Coronary artery (tissue), 2 donors: ENCODE data around the gene UFM1.

Experiments used
- DNase-seq: peaks from one replicate; pipeline ENCODE4 v3.0.0-alpha.2; 2017; ENCODE audit warnings: low spot score
- H3K27ac ChIP-seq, 2 donors: fragments of 200-600 bp; sonication (generic); one replicate each; pipeline ENCODE4 v1.5.1; 2016 to 2019
- H3K4me3 ChIP-seq: fragments of 200-600 bp; sonication (generic); 2 replicates; pipeline ENCODE4 v1.5.1; 2016; ENCODE audit warnings: mild to moderate bottlenecking, moderate library complexity
- TF ChIP-seq, protein P1 (sequence below): fragments of 200-600 bp; sonication (generic); IDR thresholded peaks from one replicate; pipeline ENCODE4 v1.5.1; 2019; ENCODE audit warnings: antibody characterized with exemption

Gene UFM1

DNA sequence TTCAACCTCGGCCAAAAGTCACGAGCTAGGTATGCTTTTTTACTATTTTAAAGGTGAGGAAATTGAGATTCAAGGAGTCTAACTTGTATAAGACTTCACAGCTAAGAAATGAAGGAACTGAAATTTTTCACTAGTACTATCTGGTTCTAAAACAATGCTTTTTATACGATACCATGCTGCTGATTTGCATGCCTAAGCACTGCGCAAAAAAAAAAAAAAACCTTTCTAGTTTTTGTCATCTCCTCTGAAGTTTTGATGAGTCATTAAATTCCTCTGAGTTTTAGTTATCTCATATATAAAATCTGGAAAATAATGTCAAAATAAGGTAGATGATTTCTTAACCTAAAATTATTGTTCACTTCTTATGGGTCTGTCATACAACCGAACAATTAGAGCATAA, 28.0 kb upstream of the UFM1 start:
- no peak overlapping the region for H3K4me3 ChIP-seq
- no peak overlapping the region for H3K27ac ChIP-seq
- DNase-seq: no peak
- TF ChIP-seq, protein P1, sequence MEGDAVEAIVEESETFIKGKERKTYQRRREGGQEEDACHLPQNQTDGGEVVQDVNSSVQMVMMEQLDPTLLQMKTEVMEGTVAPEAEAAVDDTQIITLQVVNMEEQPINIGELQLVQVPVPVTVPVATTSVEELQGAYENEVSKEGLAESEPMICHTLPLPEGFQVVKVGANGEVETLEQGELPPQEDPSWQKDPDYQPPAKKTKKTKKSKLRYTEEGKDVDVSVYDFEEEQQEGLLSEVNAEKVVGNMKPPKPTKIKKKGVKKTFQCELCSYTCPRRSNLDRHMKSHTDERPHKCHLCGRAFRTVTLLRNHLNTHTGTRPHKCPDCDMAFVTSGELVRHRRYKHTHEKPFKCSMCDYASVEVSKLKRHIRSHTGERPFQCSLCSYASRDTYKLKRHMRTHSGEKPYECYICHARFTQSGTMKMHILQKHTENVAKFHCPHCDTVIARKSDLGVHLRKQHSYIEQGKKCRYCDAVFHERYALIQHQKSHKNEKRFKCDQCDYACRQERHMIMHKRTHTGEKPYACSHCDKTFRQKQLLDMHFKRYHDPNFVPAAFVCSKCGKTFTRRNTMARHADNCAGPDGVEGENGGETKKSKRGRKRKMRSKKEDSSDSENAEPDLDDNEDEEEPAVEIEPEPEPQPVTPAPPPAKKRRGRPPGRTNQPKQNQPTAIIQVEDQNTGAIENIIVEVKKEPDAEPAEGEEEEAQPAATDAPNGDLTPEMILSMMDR: no peak

DNA sequence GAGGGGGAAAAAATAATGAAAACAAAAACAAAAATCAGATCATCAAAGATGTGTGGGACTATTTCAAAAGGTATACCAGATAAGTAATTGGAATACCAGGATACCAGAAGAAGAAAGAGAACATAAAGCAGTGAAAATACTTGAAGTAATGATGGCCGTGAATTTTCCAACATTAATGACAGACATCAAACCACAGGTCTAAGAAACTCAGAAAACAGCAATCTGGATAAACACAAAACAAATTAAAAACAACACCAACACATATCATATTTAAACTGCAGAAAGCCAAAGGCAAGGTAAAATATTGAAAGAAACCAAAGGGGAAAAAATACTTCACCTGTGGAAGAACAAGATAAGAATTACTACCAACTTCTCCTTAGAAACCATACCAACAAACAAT, 24.2 kb upstream of the UFM1 start:
- Histone ChIP-seq H3K4me3 (no peak overlapping the region), H3K27ac (no peak overlapping the region)
- TF ChIP-seq, protein P1: no peak
- DNase-seq: no peak

DNA sequence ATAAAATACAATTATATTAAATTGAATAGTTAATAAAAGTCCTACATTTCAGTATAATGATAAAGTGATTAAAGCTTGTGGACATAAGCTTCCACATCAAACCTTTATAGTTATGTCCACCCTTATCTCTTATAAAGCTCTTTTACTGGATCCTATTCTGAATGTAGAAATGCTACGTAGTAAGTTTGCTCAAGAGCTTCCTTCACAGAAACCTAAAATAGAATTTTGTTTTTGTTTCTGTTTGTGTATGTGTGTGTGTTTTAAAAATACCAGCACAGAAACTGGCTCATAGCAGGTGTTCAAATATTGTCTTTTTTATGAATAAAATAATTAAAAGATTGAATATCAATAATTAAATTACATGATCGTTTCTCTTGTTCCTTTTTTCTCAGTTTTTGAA, 21.0 kb upstream of the UFM1 start:
- Histone ChIP-seq H3K27ac (no peak overlapping the region), H3K4me3 (no peak overlapping the region)
- TF ChIP-seq, protein P1: no peak
- DNase-seq: no peak

- no peak overlapping the region for H3K4me3 ChIP-seq
- TF ChIP-seq, protein P1: no peak
- DNase-seq: no peak
These were observed 14.8 kb upstream of the UFM1 start for GRCh38 chr13:38334845-38335244.

DNA sequence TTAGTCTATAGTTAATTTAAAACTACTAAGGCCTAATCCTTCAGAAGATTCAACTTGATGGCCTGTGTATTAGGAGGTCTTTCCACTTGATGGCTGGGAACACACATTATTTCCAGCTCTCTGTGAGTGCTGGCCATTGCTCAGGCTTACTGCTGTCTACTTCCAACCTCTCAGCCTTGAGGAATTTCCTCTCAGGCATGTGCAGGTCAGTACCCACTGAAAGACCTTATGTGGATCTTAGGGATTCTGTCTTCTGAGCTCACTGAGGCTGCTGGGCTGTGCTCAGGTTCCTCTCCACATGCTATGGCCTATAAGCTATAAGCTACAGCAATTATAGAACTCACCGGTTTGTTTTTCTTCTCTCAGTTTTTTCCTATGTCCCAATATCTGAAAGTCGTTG, 11.6 kb upstream of the UFM1 start:
- TF ChIP-seq, protein P1: no peak
- Histone ChIP-seq H3K27ac (no peak overlapping the region), H3K4me3 (no peak overlapping the region)
- DNase-seq: no peak

More at GRCh38 chr13:38334845-38335244, 14.8 kb upstream of the UFM1 start:
- no peak overlapping the region for H3K27ac ChIP-seq

GRCh38 chr13:38340624-38341023, 9.0 kb upstream of the UFM1 start:
- Histone ChIP-seq H3K27ac (no peak overlapping the region), H3K4me3 (no peak overlapping the region)
- no peak for DNase-seq
- TF ChIP-seq, protein P1: no peak

- no peak for DNase-seq
- no peak overlapping the region for H3K27ac ChIP-seq
- TF ChIP-seq, protein P1: no peak
- no peak overlapping the region for H3K4me3 ChIP-seq
These were observed 8.4 kb upstream of the UFM1 start for GRCh38 chr13:38341149-38341692.
